CD1c-positive myeloid dendritic cell (primary cell): ENCODE data around the gene HMX1.

Experiments used
- DNase-seq: peaks from one replicate; pipeline ENCODE4 v3.0.0-alpha.2; 2016; ENCODE audit errors: extremely low spot score

Gene HMX1

GRCh38 chr4:8910100-8910821, 38.6 kb upstream of the HMX1 start:
- no peak for DNase-seq

DNA sequence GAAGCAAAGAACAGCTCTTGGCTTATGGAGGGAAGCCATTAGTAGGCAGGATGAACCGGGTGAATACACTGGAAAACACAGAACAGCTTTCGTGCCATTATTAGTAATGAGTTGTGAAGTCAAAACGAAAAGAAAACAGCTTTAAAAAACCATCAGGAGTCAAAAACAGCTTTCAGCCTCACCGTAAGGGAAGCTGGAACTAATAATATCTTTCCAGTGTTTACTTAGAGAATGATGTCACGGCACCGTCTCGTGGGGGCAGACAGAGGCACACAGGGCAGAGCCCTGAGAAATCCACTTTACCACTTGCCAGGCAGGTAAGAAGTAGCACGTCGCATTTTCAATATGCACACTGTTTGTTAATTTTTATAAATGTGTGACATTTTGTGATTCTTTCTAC, 37.9 kb upstream of the HMX1 start:
- DNase-seq: no peak

- no peak for DNase-seq
These were observed 36.7 kb upstream of the HMX1 start for GRCh38 chr4:8908206-8908893.

GRCh38 chr4:8907596-8908205, 36.1 kb upstream of the HMX1 start:
- no peak for DNase-seq

- no peak for DNase-seq
These were observed 35.5 kb upstream of the HMX1 start for GRCh38 chr4:8906991-8907595.

- DNase-seq: no peak
These were observed 35.0 kb upstream of the HMX1 start for GRCh38 chr4:8906668-8906970.

DNA sequence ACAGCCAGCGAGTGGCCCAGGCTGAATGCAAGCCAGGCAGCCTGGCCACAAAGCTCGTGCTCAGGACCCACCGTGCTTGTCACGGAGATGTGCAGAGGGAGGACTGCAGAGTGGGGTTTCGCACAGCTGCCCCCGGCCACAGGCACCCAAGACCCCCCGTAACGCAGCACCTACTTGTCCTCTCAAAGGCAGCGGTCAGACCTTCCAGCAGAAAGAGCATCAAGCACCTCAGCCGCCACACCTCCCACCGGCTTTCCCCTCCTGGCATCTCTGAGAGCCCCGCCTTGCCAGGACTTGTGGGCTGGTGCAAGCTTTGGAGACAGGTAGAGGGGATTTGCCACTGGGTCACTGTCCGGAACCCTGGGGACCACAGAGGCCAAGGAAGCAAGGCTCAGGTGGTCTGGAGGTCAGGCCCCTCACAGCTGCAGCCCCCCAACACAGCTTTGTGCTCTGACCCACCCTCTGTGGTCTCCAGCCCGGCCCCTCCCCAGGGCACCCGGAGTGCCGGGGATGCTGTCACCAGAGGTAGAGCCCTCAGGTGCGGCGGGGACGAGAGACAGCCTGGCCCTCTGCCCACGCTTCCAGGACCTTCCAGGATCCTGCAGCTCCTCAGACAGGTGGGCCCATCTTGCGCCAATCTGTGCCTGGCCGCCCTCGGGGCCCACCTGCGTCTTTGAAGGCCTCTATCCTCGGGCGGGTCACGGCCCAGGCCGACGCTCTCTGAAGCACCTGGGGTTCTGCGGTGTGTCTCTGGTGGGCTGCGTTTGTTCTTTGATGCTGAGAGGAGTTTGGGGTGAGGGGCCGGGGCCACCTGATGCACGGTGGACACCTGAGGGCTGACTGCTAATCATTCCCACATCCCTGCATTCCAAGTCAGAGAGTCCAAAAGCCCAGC, 34.4 kb upstream of the HMX1 start:
- no peak for DNase-seq

DNA sequence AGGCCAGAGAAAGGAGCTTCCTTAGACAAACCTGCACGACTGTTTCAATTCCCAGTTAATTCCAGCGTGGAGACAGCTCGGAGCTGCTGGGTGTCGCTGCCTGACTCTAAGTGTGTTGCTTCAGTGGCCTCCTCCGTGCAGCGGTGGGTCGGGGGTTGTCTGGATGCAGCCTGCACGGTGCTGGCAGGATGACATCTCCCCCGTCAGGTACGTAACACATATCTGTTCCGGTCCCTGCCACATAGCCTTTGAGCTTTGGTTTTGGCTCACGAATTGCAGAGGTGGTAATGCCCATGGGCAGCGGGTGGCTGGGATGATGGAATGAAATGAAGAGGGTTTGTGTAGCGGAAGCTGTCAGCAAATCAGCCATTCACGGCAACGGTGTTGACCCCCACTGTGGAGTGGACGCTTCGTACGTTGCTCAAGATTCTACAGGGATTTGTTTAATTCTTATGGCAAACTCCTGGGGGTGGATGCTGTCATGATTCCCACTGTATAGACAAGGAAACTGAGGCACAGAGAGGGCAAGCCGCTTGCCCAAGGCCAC, 33.7 kb upstream of the HMX1 start:
- DNase-seq: no peak

GRCh38 chr4:8904666-8905065, 33.0 kb upstream of the HMX1 start:
- no peak for DNase-seq

GRCh38 chr4:8904041-8904501, 32.4 kb upstream of the HMX1 start:
- no peak for DNase-seq

GRCh38 chr4:8901335-8901734, 29.7 kb upstream of the HMX1 start:
- DNase-seq: no peak

DNA sequence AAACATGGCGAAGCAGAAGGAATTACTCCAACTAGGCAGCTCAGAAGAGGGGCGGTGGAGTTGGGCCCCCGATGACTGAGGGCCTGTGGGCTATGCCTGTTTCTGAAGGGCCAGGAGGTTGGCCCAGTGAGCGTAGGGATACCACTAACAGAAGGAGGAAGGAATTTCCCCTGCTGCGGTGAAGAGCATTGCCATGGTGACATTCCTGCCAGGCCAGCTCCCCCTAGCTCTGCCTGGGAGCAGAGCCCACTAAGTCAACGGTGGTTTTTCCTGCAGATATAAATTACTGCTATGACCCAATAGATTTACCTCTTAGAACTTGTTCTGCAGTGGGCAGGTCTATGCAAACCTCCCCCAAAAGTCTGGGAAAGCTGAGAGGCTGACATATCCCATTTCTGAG, 28.9 kb upstream of the HMX1 start:
- no peak for DNase-seq

DNA sequence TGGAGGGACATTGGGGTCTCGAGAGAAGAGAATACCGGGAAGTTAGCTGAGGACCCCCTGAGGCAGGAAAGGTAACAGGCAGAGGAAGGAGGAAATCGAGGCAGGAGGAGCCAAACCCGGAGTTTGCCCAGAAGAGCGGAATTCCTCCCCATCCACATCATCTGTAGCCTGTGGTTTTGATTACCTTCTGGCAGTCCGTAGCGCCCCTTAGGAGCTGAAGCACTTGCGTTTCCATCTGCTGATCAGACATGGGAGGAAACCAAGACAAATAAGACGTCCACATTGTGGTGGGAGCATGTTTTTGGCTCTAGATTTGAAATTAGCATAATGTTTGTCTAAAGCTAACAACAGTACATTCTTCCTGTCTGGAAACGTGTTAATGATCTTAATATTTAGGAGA, 26.8 kb upstream of the HMX1 start:
- DNase-seq: no peak

GRCh38 chr4:8897251-8898167, 25.9 kb upstream of the HMX1 start:
- no peak for DNase-seq

DNA sequence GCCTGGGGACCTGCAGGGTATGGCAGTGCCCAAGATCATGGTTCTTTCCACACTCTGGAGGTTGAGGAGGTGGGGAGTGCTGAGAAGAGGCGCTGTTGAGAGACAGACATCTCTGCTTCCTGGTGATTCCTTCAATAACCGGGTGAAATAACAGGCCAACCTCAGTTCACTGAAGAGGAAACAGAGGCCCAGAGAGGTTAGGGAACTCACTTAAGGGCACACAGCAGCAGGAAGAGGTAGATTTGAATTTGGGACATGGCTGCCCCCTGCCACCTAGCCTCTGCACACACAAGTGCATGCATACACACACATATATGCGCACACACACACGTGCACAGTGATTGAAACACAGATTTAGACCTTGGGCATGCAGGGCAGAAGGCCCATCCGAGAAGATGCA, 24.9 kb upstream of the HMX1 start:
- no peak for DNase-seq

GRCh38 chr4:8896071-8896470, 24.4 kb upstream of the HMX1 start:
- no peak for DNase-seq

GRCh38 chr4:8895295-8895694, 23.7 kb upstream of the HMX1 start:
- DNase-seq: no peak

DNA sequence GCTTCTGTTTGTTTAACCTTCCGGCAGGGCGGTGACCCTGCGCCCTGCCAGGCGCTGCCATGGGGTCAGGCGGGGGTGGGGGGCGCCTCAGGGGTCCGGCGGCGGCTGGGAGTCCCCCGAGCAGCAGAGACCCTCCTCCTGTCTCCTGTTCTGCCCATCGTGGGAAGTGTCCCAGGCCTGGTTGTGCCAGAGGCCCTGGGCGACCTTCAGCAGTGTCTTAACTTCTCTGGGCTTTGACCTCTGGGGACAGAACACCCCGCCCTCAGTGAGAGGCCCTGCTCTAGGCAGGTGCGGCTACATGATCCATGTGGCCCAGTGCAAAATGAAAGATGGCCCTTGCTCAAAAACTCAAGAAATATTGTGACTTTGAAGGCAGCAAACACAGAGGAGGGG, 22.8 kb upstream of the HMX1 start:
- no peak for DNase-seq

DNA sequence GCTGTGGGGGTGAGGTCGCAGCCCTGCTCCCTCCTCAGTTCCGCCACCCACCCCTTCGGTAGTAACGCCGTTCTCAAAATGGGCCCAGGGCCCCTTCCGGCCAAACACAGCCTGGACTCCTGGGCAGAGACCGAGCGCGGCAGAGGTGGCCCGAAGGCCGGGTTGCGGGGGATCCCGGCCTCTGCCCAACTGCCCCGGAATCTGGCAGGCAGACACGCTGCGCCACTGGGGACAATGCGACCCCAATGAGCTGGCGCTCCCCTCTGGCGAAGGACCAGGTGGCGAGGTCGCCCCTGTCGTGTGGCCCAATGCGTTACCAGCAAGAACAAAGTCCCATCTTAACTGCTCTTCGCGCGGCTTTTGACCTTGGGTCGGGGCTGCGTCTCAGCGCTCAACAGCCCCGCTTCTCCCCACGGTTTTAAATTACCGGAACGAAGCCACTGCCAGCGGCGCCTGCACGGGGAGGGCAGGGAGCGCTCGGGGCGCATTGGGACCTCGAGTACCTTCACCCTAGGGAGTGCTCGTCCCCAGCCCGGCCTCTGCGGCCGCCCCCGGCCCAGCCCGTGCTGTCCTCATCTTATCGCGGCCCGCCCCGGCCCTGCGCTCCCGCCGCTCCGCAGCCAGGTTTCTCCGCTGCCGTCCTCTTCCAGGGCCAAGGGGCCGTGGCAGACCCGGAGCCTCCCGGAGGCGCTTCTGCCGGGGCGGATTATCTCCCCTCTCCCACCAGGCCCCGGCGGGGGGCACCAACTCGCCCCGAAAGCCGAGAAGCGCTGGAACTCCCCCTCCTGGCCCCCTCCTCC, 22.2 kb upstream of the HMX1 start:
- DNase-seq: no peak

DNA sequence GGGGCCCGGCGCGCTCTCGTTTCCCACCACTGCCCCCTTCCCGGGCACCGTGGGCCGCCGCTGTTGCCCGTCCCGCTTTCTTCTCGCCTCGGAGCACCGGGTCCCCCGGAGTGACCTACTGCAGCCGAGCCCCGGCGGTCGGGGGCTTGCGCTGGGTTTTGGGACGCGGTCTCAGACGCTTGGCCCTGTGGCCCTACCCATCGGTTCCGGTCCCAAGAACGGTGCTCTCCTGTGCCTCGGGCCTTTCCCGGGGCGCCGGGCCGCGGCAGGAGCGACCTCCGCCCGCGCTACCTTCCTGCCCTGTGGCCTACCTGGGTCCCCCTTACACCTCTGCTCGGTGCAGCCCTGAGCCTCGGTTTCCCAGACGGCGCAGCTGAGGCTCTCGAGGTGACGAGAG, 21.6 kb upstream of the HMX1 start:
- DNase-seq: no peak
